DMS114 treated with DMSO at 0.1 percent for 48 hours (cell line): ENCODE results near the gene ZEB1.

Source experiments
- DNase-seq: peaks from one replicate; lab custom pipeline; 2025; ENCODE audit not compliant: unreplicated experiment; lab: John Stamatoyannopoulos, UW

Gene ZEB1

DNA sequence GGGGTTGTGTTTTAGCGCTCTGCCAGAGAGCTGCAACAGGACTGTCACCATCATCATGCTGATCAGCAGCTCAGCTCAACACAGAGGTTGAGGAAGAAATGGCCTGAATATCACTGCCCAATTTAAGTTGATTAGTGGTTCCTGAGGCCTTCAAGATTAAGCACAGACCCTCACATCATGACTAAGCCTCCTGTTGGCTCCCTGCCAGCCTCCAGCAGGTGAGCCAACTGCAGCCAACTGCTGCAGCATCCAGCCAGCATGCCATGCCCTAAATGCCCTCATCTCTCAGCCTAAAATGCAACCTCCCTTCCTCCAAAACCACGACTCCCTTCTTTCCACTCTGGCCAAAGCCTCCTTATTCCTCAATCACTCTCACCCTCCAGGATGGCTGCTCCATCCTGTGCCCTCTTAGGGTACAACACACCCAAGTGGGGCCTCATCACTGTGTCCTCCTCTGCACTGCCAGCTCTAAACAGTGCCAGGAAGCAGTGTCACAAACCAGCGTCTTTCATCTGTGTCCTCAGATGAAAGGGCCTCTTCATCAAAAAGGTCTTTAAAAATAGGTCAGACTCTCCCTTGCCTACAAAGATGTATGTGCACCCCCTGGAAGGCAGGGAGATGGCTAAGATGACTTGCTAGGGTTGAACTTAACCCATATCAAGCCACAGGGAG lies 259.3 kb downstream of the ZEB1 start:
- DNase-seq, result no peak

DNA sequence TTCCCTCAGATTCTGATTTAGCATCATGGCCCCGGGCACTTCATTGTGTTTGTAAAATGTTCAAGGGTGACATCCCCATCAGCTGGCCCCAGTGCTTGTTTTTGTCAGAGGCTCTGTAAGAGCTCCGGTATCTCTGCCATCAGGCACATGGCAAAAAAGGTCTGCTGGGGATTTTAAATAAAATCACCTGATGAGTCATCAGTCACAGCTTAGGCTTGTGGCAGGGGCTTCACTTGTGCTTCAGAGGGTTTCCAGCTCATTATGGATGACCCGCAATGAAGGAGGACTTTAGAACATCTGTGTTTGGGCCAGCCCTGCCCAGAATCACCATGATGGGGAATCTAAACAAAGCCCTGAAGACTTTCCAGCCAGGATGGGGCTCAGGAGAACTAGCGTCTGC lies 259.9 kb downstream of the ZEB1 start:
- no peak for DNase-seq
